ENCODE data around the gene DOK1.
A peak's percentile ranks its signal among the peaks of the same experiment; 100 is the strongest.

The DOK1 gene

GRCh38 chr2:74511104-74511989 lies 43.2 kb upstream of the DOK1 start:
- TF ChIP-seq CTCF (IDR thresholded peaks at IDR 0.05; ENCODE audit: borderline replicate concordance, insufficient read depth, low read depth, low read length) = no peak
- H3K4me3 ChIP-seq (ENCODE audit: low read depth, low read length) = no peak overlapping the region

GRCh38 chr2:74512744-74513604 lies 41.5 kb upstream of the DOK1 start:
- no peak for TF ChIP-seq CTCF (IDR thresholded peaks at IDR 0.05; ENCODE audit: borderline replicate concordance, insufficient read depth, low read depth, low read length)
- no peak overlapping the region for H3K4me3 ChIP-seq (ENCODE audit: low read depth, low read length)

- no peak overlapping the region for H3K4me3 ChIP-seq (ENCODE audit: low read depth, low read length)
- TF ChIP-seq CTCF (IDR thresholded peaks at IDR 0.05; ENCODE audit: borderline replicate concordance, insufficient read depth, low read depth, low read length) = no peak
Measured at GRCh38 chr2:74513605-74514367, 40.7 kb upstream of the DOK1 start.

GRCh38 chr2:74514368-74515270 lies 39.9 kb upstream of the DOK1 start, which contains the start of gene TLX2:
TLX2 (plus strand) TSS chr2:74514450; CDS start chr2:74514807, 357 bp downstream.
- H3K4me3 ChIP-seq (ENCODE audit: low read depth, low read length) = peak within 1 kb of the TSS; percentile 36
- no peak for TF ChIP-seq CTCF (IDR thresholded peaks at IDR 0.05; ENCODE audit: borderline replicate concordance, insufficient read depth, low read depth, low read length)

- TF ChIP-seq CTCF (IDR thresholded peaks at IDR 0.05; ENCODE audit: borderline replicate concordance, insufficient read depth, low read depth, low read length) = no peak
- peak overlapping the region; percentile 36 for H3K4me3 ChIP-seq (ENCODE audit: low read depth, low read length)
Measured at GRCh38 chr2:74515271-74515980, 39.1 kb upstream of the DOK1 start.
